ENCODE measurements around the gene SMDT1.
"Not testable (repeated sequence)": the region's sequence is repeated elsewhere in the genome, so short reads cannot be mapped to it uniquely, and the experiment has no call there.

The SMDT1 gene

DNA sequence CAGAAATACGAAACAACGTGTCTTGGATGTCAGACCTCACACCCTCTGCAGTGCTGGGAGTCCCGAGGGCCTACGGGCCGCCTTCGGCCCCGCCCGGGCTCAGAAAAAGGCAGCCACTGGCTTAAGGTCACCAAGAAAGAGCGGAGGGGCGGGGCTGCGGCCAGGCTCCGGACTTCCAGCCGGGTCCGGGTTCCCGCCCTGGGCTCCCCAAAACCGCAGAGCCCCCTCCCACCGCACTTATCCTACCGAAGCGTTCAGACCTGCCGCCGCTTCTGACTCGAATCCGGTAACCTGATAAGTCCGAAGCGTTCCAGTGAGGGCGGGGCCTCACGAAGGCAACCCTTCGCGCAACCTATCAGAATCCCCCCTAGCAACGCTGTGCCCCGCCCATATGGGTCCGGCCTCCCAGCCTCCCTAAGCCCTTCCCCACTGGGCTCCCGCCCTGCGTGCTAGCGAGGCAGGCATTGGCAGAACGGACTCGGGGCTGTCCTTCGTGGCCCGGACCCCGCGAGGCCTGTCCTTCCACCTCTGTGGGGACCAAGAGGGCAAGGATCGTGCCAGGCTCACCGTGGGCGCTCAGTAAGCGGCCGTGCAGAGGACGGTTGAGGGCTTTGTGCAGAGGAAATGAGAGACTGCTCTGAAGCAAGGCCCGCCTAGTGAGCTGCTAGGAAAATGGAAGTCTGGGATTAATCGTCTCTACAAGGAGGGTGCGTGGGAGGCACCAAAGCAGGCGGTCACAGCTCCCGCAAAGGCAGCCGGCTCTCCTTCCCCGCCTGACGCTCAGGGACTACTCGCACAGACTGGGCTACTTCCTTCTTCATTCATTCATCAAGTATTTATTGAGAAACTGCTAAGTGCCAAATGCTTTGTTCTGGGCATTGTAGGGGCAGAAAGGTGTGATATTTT, 8.7 kb upstream of the SMDT1 start, which contains the start of gene NAGA:
Gene NAGA (minus strand): TSS at position 296 of the 906 bp plus-strand sequence. CDS start 515 bp downstream, outside the sequence.
- peak; percentile 72 to 89 for DNase-seq

DNA sequence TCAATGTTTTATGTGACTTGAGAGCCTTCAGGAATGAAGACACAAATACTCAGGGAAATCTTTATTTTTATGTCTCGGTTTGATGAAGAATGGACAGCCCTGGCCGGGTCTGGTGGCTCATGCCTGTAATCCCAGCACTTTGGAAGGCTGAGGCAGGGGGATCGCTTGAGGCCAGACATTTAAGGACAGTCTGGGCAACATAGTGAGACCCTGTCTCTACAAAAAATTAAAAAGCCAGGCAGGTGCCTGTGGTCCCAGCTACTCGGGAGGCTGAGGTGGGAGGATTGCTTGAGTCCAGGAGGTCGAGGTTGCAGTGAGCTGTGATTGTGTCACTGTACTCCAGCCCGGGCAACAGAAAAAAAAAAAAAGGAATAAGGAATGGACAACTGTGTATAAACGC, 8.0 kb upstream of the SMDT1 start:
- DNase-seq = not testable (repeated sequence)

GRCh38 chr22:42072606-42073330, 6.7 kb upstream of the SMDT1 start:
- no peak for DNase-seq

DNA sequence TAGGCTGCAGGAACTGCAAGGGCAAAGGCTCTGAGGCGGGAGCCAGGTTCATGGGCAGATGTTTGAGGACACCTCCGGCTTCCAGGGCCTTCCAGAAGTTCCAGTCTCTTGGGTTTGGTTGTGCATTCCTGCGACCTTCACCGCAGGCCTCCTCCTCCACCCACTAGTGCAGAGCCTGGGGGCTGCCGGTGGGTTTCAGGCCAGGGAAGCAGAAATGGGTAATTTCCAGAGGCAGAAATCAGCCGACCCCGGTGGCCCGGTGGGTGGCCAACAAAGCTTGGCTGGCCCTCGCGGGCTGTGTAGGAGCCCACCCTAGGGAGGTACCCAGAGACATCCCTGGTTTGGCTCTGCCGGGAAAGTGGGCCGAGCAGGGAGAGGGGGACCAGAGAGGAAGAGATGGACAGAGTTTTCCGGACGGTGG, 5.9 kb upstream of the SMDT1 start:
- DNase-seq = no peak

DNA sequence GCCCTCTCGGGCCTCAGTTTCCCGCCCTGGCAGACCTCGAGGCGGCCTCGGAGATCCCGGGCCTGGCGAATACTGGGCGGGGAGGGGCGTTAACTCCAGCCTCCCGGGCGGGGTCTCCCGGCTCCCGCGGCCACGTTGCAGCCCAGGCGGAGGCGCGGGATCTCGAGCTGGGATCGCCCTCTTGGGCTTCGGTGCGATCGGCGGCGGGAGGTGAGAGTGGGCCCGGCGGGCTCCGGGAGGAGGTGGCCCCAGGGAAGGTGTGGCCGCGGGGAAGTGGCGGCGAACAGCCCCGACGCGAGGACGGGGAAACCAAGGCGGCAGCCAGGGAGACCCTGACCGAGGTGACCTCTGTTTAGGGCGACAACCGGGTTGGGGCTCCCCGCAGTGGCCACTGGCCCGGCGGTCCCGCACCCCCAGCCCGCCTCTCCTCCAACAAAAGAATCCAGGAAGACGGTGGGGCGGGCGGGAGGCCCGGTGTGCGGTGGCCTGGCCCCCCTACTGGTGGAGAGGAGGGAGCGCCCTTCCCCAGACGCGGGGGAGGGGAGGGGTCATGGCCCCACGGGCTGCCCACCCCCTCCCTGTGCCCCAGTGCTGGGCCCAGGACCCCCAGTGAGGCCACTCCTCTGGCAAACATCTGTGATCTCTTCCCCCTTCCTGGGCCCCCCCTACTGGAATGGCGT, 5.2 kb upstream of the SMDT1 start, which contains the start of gene PHETA2:
Gene PHETA2 (plus strand): TSS at position 117 of the 680 bp plus-strand sequence. CDS start 3,046 bp downstream, outside the sequence.
- peak; percentile 32 to 42 for DNase-seq

DNA sequence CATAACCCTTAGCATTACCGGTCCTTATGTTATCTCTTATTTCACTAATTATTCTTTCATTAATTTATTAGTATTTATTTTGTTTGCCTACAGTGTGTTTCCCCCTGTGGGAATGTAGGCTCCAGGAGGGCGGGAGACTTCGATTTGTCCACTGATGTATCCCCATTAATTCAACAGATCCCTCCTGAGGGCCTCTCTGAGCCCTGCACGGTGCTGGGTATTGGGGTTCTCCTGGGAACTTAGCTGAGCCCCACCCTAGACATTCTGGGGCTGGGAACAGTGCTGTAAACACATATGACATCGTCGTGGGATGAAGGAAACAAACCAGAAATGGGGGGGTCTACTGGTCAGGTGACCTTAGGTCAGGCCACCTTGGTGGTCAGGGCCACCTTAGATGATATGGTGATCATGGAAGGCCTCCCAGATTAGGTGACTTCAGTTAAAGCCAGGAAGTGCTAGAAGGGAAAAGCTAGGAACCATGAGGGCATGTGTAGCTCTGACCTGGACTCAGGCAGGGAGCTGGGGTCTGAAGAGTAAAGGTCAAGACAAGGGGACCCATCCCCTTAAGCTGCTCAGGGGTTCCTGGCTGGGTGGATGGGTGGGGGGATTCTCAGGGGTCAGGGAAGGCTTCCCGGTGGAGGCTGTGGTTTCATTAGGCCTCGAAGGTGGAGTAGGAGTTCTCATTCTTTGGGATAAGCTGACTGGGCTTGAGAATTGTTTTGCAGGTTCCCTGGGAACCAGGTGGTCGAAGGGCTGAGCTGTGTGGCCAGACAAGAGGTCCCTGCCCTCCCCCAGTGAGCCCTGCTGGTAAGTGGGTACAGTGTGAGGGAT, 4.4 kb upstream of the SMDT1 start:
- DNase-seq = no peak

- no peak for DNase-seq
Observed at GRCh38 chr22:42076764-42077485, 2.6 kb upstream of the SMDT1 start.

- DNase-seq = no peak
Observed at GRCh38 chr22:42077486-42078125, 1.9 kb upstream of the SMDT1 start.

GRCh38 chr22:42078469-42079318, 806 bp upstream of the SMDT1 start:
- DNase-seq = no peak

DNA sequence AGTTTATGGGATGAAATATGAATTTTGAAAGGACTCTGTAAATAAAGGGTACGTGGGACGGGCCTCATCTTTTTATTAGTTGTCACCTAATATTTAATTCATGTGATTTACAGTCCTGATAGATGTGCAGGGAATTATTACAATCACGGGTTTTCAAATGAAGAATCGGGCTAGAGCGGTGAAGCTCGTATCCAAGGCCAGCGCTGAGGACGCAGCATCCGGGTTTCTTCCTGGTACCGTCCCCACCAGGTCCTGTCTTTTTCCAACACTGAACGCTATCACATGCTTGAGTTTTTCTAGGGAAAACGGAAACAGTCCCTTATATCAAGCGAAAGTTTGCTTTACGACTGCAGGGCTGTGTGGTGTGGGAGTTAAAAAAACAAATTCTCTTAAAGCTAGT, 787 bp downstream of the SMDT1 start:
- DNase-seq = no peak

DNA sequence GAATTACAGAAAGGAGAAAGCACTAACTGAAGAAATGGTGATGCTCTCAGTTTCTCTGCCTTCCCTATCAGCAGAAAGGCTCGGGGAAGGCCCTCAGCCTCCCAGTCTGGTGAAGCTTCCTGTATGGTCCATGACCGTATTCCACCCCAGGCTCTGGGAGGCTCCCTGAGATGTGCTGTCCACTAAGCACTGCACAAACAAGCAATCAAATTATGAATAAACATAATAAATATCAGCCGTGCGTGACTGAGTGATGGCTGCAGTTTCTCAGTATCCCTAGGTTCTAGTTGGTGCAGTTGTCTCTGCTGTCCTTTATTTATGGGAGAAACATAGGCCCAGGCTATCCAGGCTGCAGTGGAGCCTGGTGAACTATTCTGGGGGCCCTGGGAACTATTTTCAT, 3.6 kb downstream of the SMDT1 start:
- no peak for DNase-seq

- no peak for DNase-seq
Observed at GRCh38 chr22:42084874-42085273, 5.4 kb downstream of the SMDT1 start.

- no peak for DNase-seq
Observed at GRCh38 chr22:42086051-42086450, 6.6 kb downstream of the SMDT1 start.

DNA sequence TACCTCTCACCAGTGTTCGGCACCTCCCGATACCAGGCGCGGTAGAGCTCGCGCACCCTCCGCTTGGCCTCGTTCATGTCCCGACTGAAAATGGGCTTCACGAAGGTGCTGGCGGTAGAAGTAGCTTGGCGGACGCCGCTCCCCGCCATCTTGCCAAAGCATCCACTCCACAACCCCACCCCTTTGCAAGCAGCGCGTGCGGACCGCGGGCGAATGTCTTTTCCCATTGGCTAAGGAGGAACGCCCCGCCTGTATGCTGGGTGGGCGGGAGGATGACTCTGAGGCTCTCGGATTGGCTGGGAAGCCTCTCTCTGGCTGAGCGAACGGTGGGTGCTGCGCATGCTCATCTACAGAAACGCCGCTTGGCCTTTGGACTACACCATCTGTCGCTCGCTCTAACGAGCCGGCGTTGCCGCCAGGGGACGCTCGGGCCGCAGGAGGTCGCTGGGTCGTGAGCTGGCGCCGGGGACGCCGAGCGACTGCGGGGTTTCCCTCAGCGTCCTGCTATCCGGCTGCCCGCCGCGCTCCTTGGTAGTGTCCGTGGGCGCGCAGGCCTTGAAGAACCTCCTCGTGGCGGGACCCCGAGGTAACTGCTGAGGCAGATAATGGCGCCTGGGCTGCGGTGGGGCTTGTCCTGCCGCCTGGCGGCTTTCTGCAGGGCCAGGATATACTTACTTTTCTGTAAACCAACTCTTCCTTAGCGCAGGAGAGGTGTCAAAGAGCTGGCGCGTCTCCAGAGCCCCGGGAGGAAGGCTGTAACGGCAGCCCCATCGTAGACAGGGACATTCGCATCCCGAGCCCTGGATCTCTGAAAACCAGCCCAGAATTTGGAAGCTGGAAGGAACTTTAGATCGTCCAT, 11.3 kb downstream of the SMDT1 start, which contains the start of gene NDUFA6:
Gene NDUFA6 (minus strand): TSS at position 177 of the 859 bp plus-strand sequence. CDS start 28 bp downstream, at position 149.
- DNase-seq = peak; percentile 81 to 98

DNA sequence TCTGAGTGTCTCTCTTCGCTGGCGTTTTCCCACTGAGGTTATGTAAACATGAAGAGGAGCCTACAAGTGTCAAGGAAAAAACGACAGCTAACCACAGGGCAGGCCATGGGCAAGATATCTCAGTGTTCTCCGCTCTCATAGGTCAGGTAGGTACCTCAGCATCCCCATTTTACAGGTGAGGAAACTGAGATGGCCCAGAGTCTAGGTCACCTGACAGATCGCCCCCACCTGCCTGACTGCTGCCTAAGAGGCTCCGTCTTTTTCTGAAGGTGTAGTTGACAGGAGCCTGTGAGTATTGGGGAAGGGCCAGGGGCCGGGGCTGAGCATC, 11.9 kb downstream of the SMDT1 start:
- no peak for DNase-seq

- DNase-seq = no peak
Observed at GRCh38 chr22:42101199-42101598, 21.7 kb downstream of the SMDT1 start.

DNA sequence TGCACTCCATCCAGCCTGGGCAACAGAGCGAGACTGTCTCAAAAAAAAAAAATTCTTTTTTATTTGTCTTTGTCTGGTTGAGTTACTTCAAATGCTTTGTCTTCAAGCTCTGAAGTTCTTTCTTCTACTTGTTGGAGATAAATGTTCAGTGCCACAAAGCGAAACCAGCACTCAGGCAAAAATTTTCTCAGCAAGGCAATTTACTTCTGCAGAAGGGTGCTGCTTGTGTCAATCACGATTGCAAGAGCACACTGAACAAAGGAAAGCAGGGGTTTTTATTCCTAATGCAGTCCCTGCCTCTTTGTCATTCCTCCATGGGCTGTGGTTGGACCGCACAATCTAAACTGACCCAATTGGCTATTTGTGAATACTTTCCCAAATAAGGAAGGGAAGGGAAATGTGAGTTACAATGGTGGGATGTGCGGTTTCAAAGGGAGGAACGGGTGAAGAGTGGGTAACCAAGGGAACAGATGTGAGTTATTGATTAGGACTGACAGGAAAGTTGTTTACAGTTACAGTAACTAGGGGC, 24.9 kb downstream of the SMDT1 start:
- DNase-seq = not testable (repeated sequence)

GRCh38 chr22:42108848-42109247, 29.3 kb downstream of the SMDT1 start:
- DNase-seq = no peak

- DNase-seq = no peak
Observed at GRCh38 chr22:42111798-42112197, 32.3 kb downstream of the SMDT1 start.

Data from bone marrow (tissue), 2 donors.